ENCODE measurements around the gene GNB2. TPM values are rescaled to one million over a fixed set of nuclear protein-coding genes. Genes with fewer than 3 reads are reported as not detected.

Gene GNB2
- total RNA-seq, 2 experiments from 2014 or later, result 263 to 266 TPM

DNA sequence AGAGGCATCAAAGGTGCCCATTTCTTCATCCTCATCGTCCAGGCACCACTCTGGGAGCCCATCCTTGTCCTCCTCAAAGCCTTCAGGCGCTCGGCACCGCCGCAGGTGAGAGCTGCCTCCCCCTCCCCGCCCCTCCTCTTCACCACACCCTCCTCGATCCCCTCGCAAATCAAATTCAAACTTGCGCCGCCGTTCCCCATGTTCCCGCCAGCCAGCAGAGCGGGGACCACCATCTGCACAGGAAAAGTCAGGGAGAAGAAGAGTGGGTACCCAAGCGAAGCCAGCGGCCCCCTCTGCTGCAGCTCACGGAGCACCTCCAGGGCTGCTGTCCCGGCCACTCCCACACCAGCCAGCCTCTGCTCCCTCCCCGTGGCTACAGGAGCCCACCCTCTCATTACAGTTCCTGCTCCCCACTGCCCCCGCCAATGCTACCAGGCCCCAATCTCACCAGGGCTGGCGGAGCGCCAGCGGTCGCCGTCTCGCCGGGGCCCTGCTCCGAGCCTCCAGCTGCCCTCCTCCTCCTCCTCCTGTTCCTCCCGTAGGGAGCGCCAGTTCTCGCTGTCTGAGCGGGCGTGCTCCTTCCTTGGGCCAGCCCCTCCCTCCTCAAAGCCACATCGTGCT, 12.8 kb downstream of the GNB2 start:
- Mint-ChIP-seq H3K36me3 (ENCODE audit: low read depth) (peaks cover 34% of the 10 kb centered on the region), H3K27ac (no peak overlapping the region), H3K9me3 (no peaks in the 10 kb centered on the region), H3K4me1 (peaks cover 17% of the 10 kb centered on the region), H3K4me3 (no peak overlapping the region), H3K27me3 (no peaks in the 10 kb centered on the region)
- DNase-seq, result no peak
- POLR2A ChIA-PET, result no interaction called here
- CTCF ChIA-PET, result no interaction called here

DNA sequence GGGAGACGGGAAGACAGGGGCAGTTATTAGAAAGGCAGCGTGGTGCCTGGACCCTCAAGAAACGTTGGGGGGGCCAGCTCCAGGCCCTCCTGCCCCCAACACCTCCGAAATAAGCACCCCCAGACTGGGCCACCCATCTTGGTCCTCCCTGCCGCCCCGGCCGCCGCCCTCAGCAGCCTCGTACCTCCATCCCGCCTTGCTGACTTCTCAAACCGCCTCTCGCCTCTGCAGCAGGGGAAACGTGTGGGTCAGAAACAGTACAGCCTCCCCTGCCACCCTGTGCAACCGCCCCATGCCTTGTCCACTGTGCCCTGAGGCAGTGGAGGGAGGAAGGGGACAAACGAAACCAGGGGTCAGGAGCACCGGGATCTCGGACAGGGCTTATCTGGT, 13.3 kb downstream of the GNB2 start:
- Mint-ChIP-seq H3K36me3 (ENCODE audit: low read depth) (peaks cover 34% of the 10 kb centered on the region), H3K27ac (no peak overlapping the region), H3K9me3 (no peaks in the 10 kb centered on the region), H3K4me1 (peaks cover 16% of the 10 kb centered on the region), H3K27me3 (no peaks in the 10 kb centered on the region), H3K4me3 (no peak overlapping the region)
- DNase-seq, result no peak
- CTCF ChIA-PET, result no interaction called here
- POLR2A ChIA-PET, result no interaction called here

DNA sequence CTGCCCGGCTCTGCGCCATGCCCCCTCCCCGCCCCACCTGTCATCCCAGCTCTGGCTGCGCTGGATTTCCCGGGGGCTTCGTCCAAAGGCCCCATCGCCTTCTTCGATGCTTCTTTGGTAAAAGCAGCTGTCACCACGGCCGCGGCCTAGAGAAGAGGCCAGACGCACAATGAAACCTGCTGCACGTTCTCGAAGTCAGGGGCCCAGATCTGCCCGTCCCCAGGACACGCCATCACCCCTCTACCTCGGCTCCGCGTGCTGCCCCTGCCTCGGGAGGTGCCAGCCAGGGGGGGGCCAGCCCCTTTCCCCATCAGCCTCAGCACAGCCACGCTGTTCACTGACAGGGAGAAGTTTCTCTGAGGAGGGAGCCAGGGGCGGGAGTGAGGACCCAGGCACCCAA, 13.7 kb downstream of the GNB2 start:
- ChIA-PET CTCF (no interaction called here), POLR2A (interaction anchor here (0.8 kb wide), 1 partner anchor 116 kb away, joined by 3 read pairs; no protein-coding TSS in a partner anchor)
- no peak overlapping the region for H3K4me3 Mint-ChIP-seq
- DNase-seq, result no peak
- H3K27ac Mint-ChIP-seq, result no peak overlapping the region
- no peaks in the 10 kb centered on the region for H3K9me3 Mint-ChIP-seq
- no peaks in the 10 kb centered on the region for H3K27me3 Mint-ChIP-seq
- H3K36me3 Mint-ChIP-seq (ENCODE audit: low read depth), result peaks cover 33% of the 10 kb centered on the region
- H3K4me1 Mint-ChIP-seq, result peaks cover 19% of the 10 kb centered on the region

DNA sequence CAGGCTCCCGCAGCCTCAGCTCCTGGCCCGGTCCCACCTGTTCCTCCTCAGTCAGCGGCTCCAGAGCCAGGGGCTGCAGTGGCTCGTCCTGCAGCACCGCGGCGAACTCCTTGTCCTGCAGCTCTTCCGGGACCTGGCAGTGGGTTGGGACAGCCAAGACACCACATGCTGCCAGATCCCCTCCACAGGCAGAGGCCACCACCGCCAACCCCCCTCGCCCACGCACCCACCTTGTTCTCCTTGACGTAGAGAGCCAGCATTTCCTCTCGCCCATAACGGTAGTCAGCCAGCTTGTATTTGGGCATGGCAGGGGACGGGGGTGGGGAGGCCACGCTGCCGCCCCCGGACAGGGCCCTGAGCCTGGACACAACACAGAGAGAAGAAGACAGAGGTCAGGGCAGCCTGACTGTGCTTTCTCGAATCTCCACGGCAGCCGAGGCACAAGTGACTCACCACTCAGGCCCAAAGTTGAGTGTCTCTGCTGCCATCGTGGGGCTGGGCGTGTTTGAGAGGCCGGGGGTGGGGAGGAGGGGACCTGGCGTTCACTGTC, 14.3 kb downstream of the GNB2 start:
- peaks cover 33% of the 10 kb centered on the region for H3K36me3 Mint-ChIP-seq (ENCODE audit: low read depth)
- POLR2A ChIA-PET, result interaction anchor here (0.8 kb wide), 1 partner anchor 117 kb away, joined by 3 read pairs; no protein-coding TSS in a partner anchor
- no peak overlapping the region for H3K27ac Mint-ChIP-seq
- no peak overlapping the region for H3K4me3 Mint-ChIP-seq
- H3K9me3 Mint-ChIP-seq, result no peaks in the 10 kb centered on the region
- DNase-seq, result no peak
- H3K27me3 Mint-ChIP-seq, result no peaks in the 10 kb centered on the region
- CTCF ChIA-PET, result interaction anchor here (1.6 kb wide), 1 partner anchor 38 kb away, joined by 3 read pairs; no protein-coding TSS in a partner anchor
- H3K4me1 Mint-ChIP-seq, result peaks cover 25% of the 10 kb centered on the region

GRCh38 chr7:100688326-100688860, 14.9 kb downstream of the GNB2 start:
- H3K27ac Mint-ChIP-seq, result no peak overlapping the region
- no peak overlapping the region for H3K4me3 Mint-ChIP-seq
- ChIA-PET POLR2A (interaction anchor here (1.2 to 7.3 kb wide), 2 partner anchors 7 to 17 kb away, joined by 4 to 51 read pairs; partner anchors contain the start of gene POP7), CTCF (interaction anchor here (1.1 to 4.8 kb wide), 4 partner anchors 18 to 123 kb away, joined by 3 to 32 read pairs (median 6); partner anchors contain the start of genes MOSPD3 and POP7)
- H3K36me3 Mint-ChIP-seq (ENCODE audit: low read depth), result peaks cover 36% of the 10 kb centered on the region
- no peaks in the 10 kb centered on the region for H3K9me3 Mint-ChIP-seq
- H3K27me3 Mint-ChIP-seq, result no peaks in the 10 kb centered on the region
- DNase-seq, result no peak
- H3K4me1 Mint-ChIP-seq, result peaks cover 30% of the 10 kb centered on the region

GRCh38 chr7:100689230-100690135, 15.9 kb downstream of the GNB2 start:
- DNase-seq, result no peak
- Mint-ChIP-seq H3K4me1 (peaks cover 30% of the 10 kb centered on the region), H3K36me3 (ENCODE audit: low read depth) (peaks cover 35% of the 10 kb centered on the region), H3K27me3 (no peaks in the 10 kb centered on the region), H3K9me3 (no peaks in the 10 kb centered on the region), H3K4me3 (no peak overlapping the region), H3K27ac (no peak overlapping the region)
- ChIA-PET POLR2A (interaction anchor here (1.2 to 7.3 kb wide), 5 partner anchors 8 to 104 kb away, joined by 4 to 51 read pairs (median 6); partner anchors contain the start of genes FBXO24, LRCH4, MOSPD3 and POP7), CTCF (interaction anchor here (0.6 to 8.2 kb wide), 13 partner anchors 10 to 472 kb away, joined by 3 to 90 read pairs (median 6); partner anchors contain the start of genes EPO, FBXO24, LRCH4 and MOSPD3)

- ChIA-PET POLR2A (interaction anchor here (0.8 to 7.3 kb wide), 16 partner anchors 10 to 256 kb away, joined by 3 to 51 read pairs (median 6); partner anchors contain the start of genes FBXO24, LRCH4, MOSPD3 and POP7), CTCF (interaction anchor here (0.6 to 8.2 kb wide), 28 partner anchors 8 to 263 kb away, joined by 3 to 90 read pairs (median 5); partner anchors contain the start of genes FBXO24, LRCH4, MEPCE and MOSPD3)
- Mint-ChIP-seq H3K4me3 (peak overlapping the region; percentile 96), H3K36me3 (ENCODE audit: low read depth) (peaks cover 27% of the 10 kb centered on the region), H3K27me3 (peaks cover 10% of the 10 kb centered on the region), H3K9me3 (no peaks in the 10 kb centered on the region), H3K27ac (peak overlapping the region; percentile 42), H3K4me1 (peaks cover 37% of the 10 kb centered on the region)
- peak; percentile 84 for DNase-seq
Measured at GRCh38 chr7:100691676-100692577, 18.4 kb downstream of the GNB2 start.

- Mint-ChIP-seq H3K9me3 (no peaks in the 10 kb centered on the region), H3K27me3 (peaks cover 17% of the 10 kb centered on the region), H3K27ac (peak overlapping the region; percentile 21), H3K4me1 (peaks cover 37% of the 10 kb centered on the region), H3K36me3 (ENCODE audit: low read depth) (peaks cover 26% of the 10 kb centered on the region), H3K4me3 (peak overlapping the region; percentile 96)
- ChIA-PET POLR2A (interaction anchor here (0.8 to 7.3 kb wide), 13 partner anchors 11 to 154 kb away, joined by 3 to 51 read pairs (median 5); partner anchors contain the start of genes AGFG2, FBXO24, LRCH4 and MOSPD3), CTCF (interaction anchor here (0.9 to 8.2 kb wide), 15 partner anchors 9 to 263 kb away, joined by 3 to 90 read pairs (median 12); partner anchors contain the start of genes FBXO24, LRCH4, MEPCE and MOSPD3)
- DNase-seq, result no peak
Measured at GRCh38 chr7:100692578-100692961, 19.0 kb downstream of the GNB2 start.

DNA sequence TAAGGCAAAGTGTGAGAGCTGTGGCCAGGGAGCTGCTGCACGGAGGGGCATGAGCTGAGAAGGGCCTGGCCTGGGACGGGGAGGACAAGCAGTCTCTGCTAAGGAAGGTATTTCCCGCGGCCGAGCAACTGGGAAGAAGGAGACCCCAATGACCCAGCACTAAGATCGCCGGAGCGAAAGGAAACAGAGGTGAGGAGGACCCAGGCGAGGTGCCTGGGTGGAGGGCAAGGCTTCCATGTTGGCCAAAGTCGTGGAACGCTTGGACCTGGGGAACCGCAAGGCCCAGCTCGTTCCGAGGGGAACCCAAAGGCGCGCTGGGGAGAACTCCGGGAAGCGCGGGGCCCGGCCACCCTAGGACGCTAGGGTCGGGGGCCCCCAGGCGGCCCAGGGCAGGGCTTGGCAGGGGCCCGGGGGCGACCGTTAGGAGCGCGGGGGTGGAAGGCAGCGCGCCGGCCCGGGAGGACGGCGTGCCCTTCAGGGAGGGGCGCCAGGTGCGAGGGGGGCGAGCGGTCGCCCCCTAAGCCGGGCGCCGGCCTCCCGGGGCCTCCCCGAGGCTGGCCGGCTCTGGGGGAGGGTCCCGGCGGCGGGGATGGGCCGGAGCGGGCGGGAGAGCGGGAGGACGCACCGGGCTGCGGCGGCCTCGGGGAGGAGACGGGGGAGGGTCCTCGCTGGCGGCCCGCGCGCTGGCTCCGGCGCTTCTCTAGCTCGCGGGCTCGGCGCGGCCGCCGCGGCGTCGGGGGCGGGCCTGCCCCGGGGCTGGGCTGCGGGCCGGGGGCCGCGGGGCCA, 20.0 kb downstream of the GNB2 start:
- ChIA-PET CTCF (interaction anchor here (0.9 to 8.2 kb wide), 15 partner anchors 9 to 264 kb away, joined by 3 to 90 read pairs (median 12); partner anchors contain the start of genes FBXO24, LRCH4, MEPCE and MOSPD3), POLR2A (interaction anchor here (0.8 to 7.3 kb wide), 13 partner anchors 12 to 155 kb away, joined by 3 to 51 read pairs (median 5); partner anchors contain the start of genes AGFG2, FBXO24, LRCH4 and MOSPD3)
- Mint-ChIP-seq H3K36me3 (ENCODE audit: low read depth) (peaks cover 18% of the 10 kb centered on the region), H3K9me3 (no peaks in the 10 kb centered on the region), H3K4me3 (peak overlapping the region; percentile 96), H3K27me3 (peaks cover 18% of the 10 kb centered on the region), H3K4me1 (peaks cover 37% of the 10 kb centered on the region), H3K27ac (peak overlapping the region; percentile 78)
- no peak for DNase-seq

DNA sequence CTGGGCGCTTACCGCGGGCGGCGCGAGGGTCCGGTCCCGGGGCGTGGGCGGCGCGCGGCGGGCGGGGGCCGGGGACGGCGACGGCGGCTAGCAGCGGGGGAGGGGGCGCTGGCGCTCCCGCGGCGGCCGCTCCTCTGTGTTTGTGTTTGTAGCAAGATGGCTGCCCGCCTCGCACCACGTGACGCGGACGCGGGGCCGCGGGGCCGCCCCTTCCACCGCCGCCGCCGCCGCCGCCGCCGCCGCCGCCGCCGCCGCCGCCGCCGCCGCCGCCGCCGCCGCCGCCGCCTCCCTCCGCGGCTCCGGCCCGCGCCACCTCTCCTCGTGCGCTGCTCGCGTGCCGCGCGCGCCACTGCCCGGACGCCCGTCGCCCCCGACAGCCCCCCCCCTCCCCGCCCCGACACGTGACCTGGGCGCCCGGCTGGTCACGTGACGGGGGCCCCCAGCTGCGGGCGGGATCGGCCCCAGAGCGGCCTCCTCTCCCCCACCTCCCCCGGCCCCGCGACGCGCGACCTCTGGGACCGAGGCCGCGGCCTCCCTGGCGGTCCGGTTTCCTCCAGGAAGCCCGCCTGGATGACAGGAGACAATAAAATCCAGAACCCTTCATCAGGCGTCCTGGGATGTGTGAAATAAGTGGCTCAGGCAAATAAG, 20.7 kb downstream of the GNB2 start, which contains the start of gene GIGYF1:
GIGYF1 (minus strand) TSS at position 153 of the 648 bp plus-strand sequence. CDS start 6,012 bp downstream, outside the sequence.
- CTCF ChIA-PET, result interaction anchor here (1.1 to 8.2 kb wide), 5 partner anchors 11 to 158 kb away, joined by 4 to 90 read pairs (median 31); partner anchors contain the start of genes POP7 and SLC12A9
- H3K36me3 Mint-ChIP-seq (ENCODE audit: low read depth), result peaks cover 13% of the 10 kb centered on the region
- peaks cover 33% of the 10 kb centered on the region for H3K4me1 Mint-ChIP-seq
- no peaks in the 10 kb centered on the region for H3K9me3 Mint-ChIP-seq
- H3K27ac Mint-ChIP-seq, result peak within 1 kb of the TSS; percentile 78
- DNase-seq, result peak; percentile 74
- POLR2A ChIA-PET, result interaction anchor here (1.4 to 7.3 kb wide), 5 partner anchors 11 to 108 kb away, joined by 4 to 51 read pairs (median 27); partner anchors contain the start of genes FBXO24, LRCH4, MOSPD3 and POP7
- H3K27me3 Mint-ChIP-seq, result peaks cover 18% of the 10 kb centered on the region
- peak within 1 kb of the TSS; percentile 96 for H3K4me3 Mint-ChIP-seq
